H1 (cell line): Measurements from ENCODE around the gene DKKL1. TPM values are rescaled to one million over a fixed set of nuclear protein-coding genes. Genes with fewer than 3 reads are reported as not detected.

Experiments used
- CTCF ChIA-PET: fragments of 300-600 bp; sonication (Branson Sonifier 250); formaldehyde crosslinking; loops from one replicate; lab custom pipeline; 2021; ENCODE audit not compliant: partially characterized antibody; lab: Charles Lee
- POLR2A ChIA-PET: fragments of 300-600 bp; sonication (Branson Sonifier 250); formaldehyde crosslinking; loops from one replicate; lab custom pipeline; 2021; ENCODE audit warnings: inconsistent platforms; ENCODE audit not compliant: partially characterized antibody; lab: Charles Lee
- DNase-seq, 2 experiments: peaks; one replicate each; pipeline versions ENCODE4 v3.0.0 to v3.0.0-alpha.2; 2010 to 2022; ENCODE audit warnings: low spot score in 2 of 2, low read depth in 1 of 2, mixed read lengths in 1 of 2
- FAIRE-seq: peaks from 2 replicates; lab custom pipeline; 2011; peaks lifted over from hg19 to GRCh38; lab: Jason Lieb, UNC
- H2AFZ ChIP-seq: 2 replicates; pipeline ENCODE4 v1.8.1; 2012; ENCODE audit warnings: low read length, inconsistent platforms
- H2AK5ac ChIP-seq: 2 replicates; pipeline ENCODE4 v1.6.1; 2013; ENCODE audit warnings: low read depth, low read length
- H2BK120ac ChIP-seq: replicated peaks from 2 replicates; pipeline ENCODE3; 2013; ENCODE audit warnings: low read depth, low read length, inconsistent platforms
- H2BK12ac ChIP-seq: 2 replicates; pipeline ENCODE4 v1.6.1; 2013; ENCODE audit warnings: low read depth, low read length
- H2BK15ac ChIP-seq: 2 replicates; pipeline ENCODE4 v1.6.1; 2013; ENCODE audit warnings: low read length
- H2BK20ac ChIP-seq: 2 replicates; pipeline ENCODE4 v1.6.1; 2013; ENCODE audit warnings: low read length
- H2BK5ac ChIP-seq: 2 replicates; pipeline ENCODE4 v1.6.1; 2013; ENCODE audit warnings: low read depth, low read length
- H3K14ac ChIP-seq: 2 replicates; pipeline ENCODE4 v1.6.1; 2013; ENCODE audit warnings: inconsistent platforms; ENCODE audit not compliant: insufficient read length
- H3K18ac ChIP-seq: 2 replicates; pipeline ENCODE4 v1.6.1; 2013; ENCODE audit warnings: low read length; ENCODE audit errors: extremely low read depth
- H3K23ac ChIP-seq: 2 replicates; pipeline ENCODE4 v1.6.1; 2013; ENCODE audit warnings: inconsistent platforms; ENCODE audit not compliant: insufficient read length
- H3K23me2 ChIP-seq: 2 replicates; pipeline ENCODE4 v1.6.1; 2013; ENCODE audit warnings: low read depth, low read length
- H3K27ac ChIP-seq: 2 replicates; pipeline ENCODE4 v1.6.1; 2011; ENCODE audit warnings: low read depth, low read length, inconsistent platforms
- H3K27me3 ChIP-seq, 4 experiments: replicated peaks in 1 of 4; 1 replicate in 1 of 4; 2 replicates in 3 of 4; pipeline versions ENCODE4 v1.6.1 to v1.8.1; 2011 to 2013; ENCODE audit warnings: low read length in 3 of 4, mild to moderate bottlenecking in 3 of 4, inconsistent platforms in 2 of 4, mixed read lengths in 2 of 4, moderate library complexity in 1 of 4; ENCODE audit not compliant: control insufficient read depth in 3 of 4, insufficient read depth in 3 of 4; ENCODE audit errors: extremely low read depth in 1 of 4
- H3K36me3 ChIP-seq, 4 experiments: 2 replicates each; pipeline versions ENCODE4 v1.6.1 to v1.8.1; 2011 to 2013; ENCODE audit warnings: mild to moderate bottlenecking in 4 of 4, low read length in 3 of 4, moderate library complexity in 2 of 4, control low read depth in 1 of 4, inconsistent platforms in 1 of 4; ENCODE audit not compliant: insufficient read depth in 4 of 4, control insufficient read depth in 2 of 4
- H3K4ac ChIP-seq: replicated peaks from 2 replicates; pipeline ENCODE3; 2013; ENCODE audit warnings: low read length, low read depth, mixed read lengths, inconsistent platforms; ENCODE audit not compliant: insufficient read length
- H3K4me1 ChIP-seq, 4 experiments: replicated peaks in 1 of 4; 1 replicate in 1 of 4; 2 replicates in 3 of 4; pipeline versions ENCODE4 v1.6.1 to v1.8.1; 2011 to 2013; ENCODE audit warnings: low read length in 3 of 4, inconsistent platforms in 2 of 4, mixed read lengths in 1 of 4; ENCODE audit not compliant: insufficient read depth in 4 of 4, control insufficient read depth in 3 of 4
- H3K4me2 ChIP-seq, 2 experiments: 2 replicates each; pipeline versions ENCODE4 v1.6.1 to v1.8.1; 2011 to 2013; ENCODE audit warnings: low read depth in 2 of 2, low read length in 2 of 2, control low read depth in 1 of 2, inconsistent platforms in 1 of 2, mild to moderate bottlenecking in 1 of 2; ENCODE audit not compliant: insufficient read depth in 1 of 2
- H3K4me3 ChIP-seq, 4 experiments: fragments of 200-600, 300-600 bp in 1 of 4; sonication (generic), shearing (Covaris generic), sonication (Bioruptor Twin) in 1 of 4; 2 replicates each; pipeline versions ENCODE4 v1.5.1 to v1.8.1; 2011 to 2016; ENCODE audit warnings: low read length in 4 of 4, low read depth in 3 of 4, control low read depth in 2 of 4, inconsistent platforms in 2 of 4, mild to moderate bottlenecking in 2 of 4, mixed read lengths in 1 of 4, moderate library complexity in 1 of 4; ENCODE audit not compliant: insufficient read depth in 2 of 4; ENCODE audit errors: extremely low read depth in 1 of 4
- H3K56ac ChIP-seq: replicated peaks from 2 replicates; pipeline ENCODE3; 2013; ENCODE audit warnings: low read depth, mild to moderate bottlenecking, mixed read lengths, low read length, inconsistent platforms; ENCODE audit not compliant: insufficient read length
- H3K79me1 ChIP-seq: 2 replicates; pipeline ENCODE4 v1.6.1; 2013; ENCODE audit warnings: low read depth, low read length, control low read depth
- H3K79me2 ChIP-seq, 2 experiments: 2 replicates each; pipeline versions ENCODE4 v1.6.1 to v1.8.1; 2012 to 2013; ENCODE audit warnings: low read length in 2 of 2, mild to moderate bottlenecking in 2 of 2, inconsistent platforms in 1 of 2; ENCODE audit not compliant: insufficient read depth in 2 of 2, control insufficient read depth in 1 of 2
- H3K9ac ChIP-seq, 4 experiments: replicated peaks in 1 of 4; 1 replicate in 1 of 4; 2 replicates in 3 of 4; pipeline versions ENCODE4 v1.6.1 to v1.8.1; 2011 to 2013; ENCODE audit warnings: low read depth in 3 of 4, low read length in 3 of 4, control low read depth in 2 of 4, mild to moderate bottlenecking in 2 of 4, moderate library complexity in 2 of 4, inconsistent platforms in 1 of 4; ENCODE audit errors: extremely low read depth in 1 of 4
- H3K9me3 ChIP-seq, 2 experiments: 2 replicates each; pipeline versions ENCODE4 v1.6.1 to v1.8.1; 2012 to 2013; ENCODE audit warnings: mild to moderate bottlenecking in 2 of 2, moderate library complexity in 2 of 2, control low read depth in 1 of 2, inconsistent platforms in 1 of 2, low read depth in 1 of 2, low read length in 1 of 2, mixed read lengths in 1 of 2; ENCODE audit not compliant: insufficient read depth in 2 of 2
- H4K20me1 ChIP-seq, 2 experiments: replicated peaks in 1 of 2; 2 replicates each; pipeline versions ENCODE3 to v1.8.1; 2011 to 2013; ENCODE audit warnings: inconsistent platforms in 2 of 2, low read length in 2 of 2, mild to moderate bottlenecking in 1 of 2; ENCODE audit not compliant: insufficient read depth in 2 of 2, control insufficient read depth in 1 of 2
- H4K5ac ChIP-seq: 2 replicates; pipeline ENCODE4 v1.6.1; 2013; ENCODE audit warnings: low read length, low read depth, mixed read lengths, inconsistent platforms; ENCODE audit not compliant: insufficient read length
- H4K8ac ChIP-seq: 2 replicates; pipeline ENCODE4 v1.8.0; 2013; ENCODE audit warnings: mild to moderate bottlenecking, moderate library complexity, low read length, inconsistent platforms; ENCODE audit not compliant: insufficient read depth; ENCODE audit errors: extremely low read depth
- H4K91ac ChIP-seq: replicated peaks from 2 replicates; pipeline ENCODE3; 2013; ENCODE audit warnings: low read length, mixed read lengths, inconsistent platforms; ENCODE audit not compliant: insufficient read length
- CBX8 ChIP-seq: fragments of 300-800, 300-1000 bp; sonication (generic); IDR thresholded peaks from 2 replicates; pipeline ENCODE4 v1.7.1; 2016; ENCODE audit warnings: low read depth, low read length, borderline replicate concordance
- CHD1 ChIP-seq: IDR thresholded peaks from 2 replicates; pipeline ENCODE4 v1.6.1; 2012; ENCODE audit warnings: low read depth, low read length, improper control_type of control experiment
- GABPA ChIP-seq: IDR thresholded peaks from 2 replicates; pipeline ENCODE4 v1.6.1; 2011; ENCODE audit warnings: mild to moderate bottlenecking, low read length, moderate library complexity, borderline replicate concordance; ENCODE audit not compliant: insufficient read depth
- HDAC2 ChIP-seq, 2 experiments: fragments of 300-600 bp in 1 of 2; sonication (generic) in 1 of 2; IDR thresholded peaks; 2 replicates each; pipeline ENCODE4 v1.6.1; 2011 to 2012; ENCODE audit warnings: low read depth in 2 of 2, low read length in 2 of 2, mild to moderate bottlenecking in 2 of 2, moderate library complexity in 2 of 2, borderline replicate concordance in 1 of 2, inconsistent platforms in 1 of 2
- KDM4A ChIP-seq: IDR thresholded peaks from one replicate; pipeline ENCODE4 v1.7.1; 2012; ENCODE audit warnings: low read depth, mild to moderate bottlenecking, moderate library complexity, low read length, inconsistent platforms; ENCODE audit not compliant: severe bottlenecking
- POLR2AphosphoS5 ChIP-seq: IDR thresholded peaks from 2 replicates; pipeline ENCODE4 v1.6.1; 2011; ENCODE audit warnings: low read depth, low read length
- SIRT6 ChIP-seq: IDR thresholded peaks from one replicate; pipeline ENCODE4 v1.7.1; 2012; ENCODE audit warnings: low read length, inconsistent platforms
- TAF1 ChIP-seq: IDR thresholded peaks from 2 replicates; pipeline ENCODE4 v1.6.1; 2011; ENCODE audit warnings: mild to moderate bottlenecking, low read depth, low read length
- ZNF274 ChIP-seq: IDR thresholded peaks from 2 replicates; pipeline ENCODE4 v1.7.0; 2012; ENCODE audit warnings: low read length, borderline replicate concordance; ENCODE audit errors: extremely low read depth
- WGBS, 2 experiments: shearing (Covaris generic) in 1 of 2; methylation state at CpG; one replicate each; pipeline versions ENCODE4 v1.1.6 to v1.1.7; 2013 to 2015; ENCODE audit warnings: low lambda C conversion rate in 2 of 2, mixed read lengths in 2 of 2, inconsistent platforms in 1 of 2, low coverage in 1 of 2, missing lambda C conversion rate in 1 of 2; ENCODE audit not compliant: insufficient replicate concordance in 2 of 2, insufficient coverage in 1 of 2, insufficient read length in 1 of 2; ENCODE audit errors: extremely low coverage in 1 of 2, missing lambda C conversion rate in 1 of 2; 5-methylcytosine and 5-hydroxymethylcytosine counted together
- polyA plus RNA-seq, 7 experiments: library from polyadenylated mRNA; depleted of rRNA in 3 of 7; stranded (reverse) in 5 of 7; unstranded in 2 of 7; fragments of >200 nt in 5 of 7; fragments of 200-250 nt in 2 of 7; gene quantifications; 1 replicate in 5 of 7; 2 replicates in 1 of 7; 4 replicates in 1 of 7; pipeline versions ENCODE4 v1.2.1 to v1.2.3, GENCODE V29; 2011 to 2013; ENCODE audit warnings: missing spikeins in 2 of 7, mixed read lengths in 2 of 7
- total RNA-seq: library from RNA; stranded (reverse); fragmentation: NEBNext Ultra II Directional; extraction: Animal tissue kit (Norgen Biotek cat#: 25700); gene quantifications from 2 replicates; pipeline ENCODE4 v1.2.1, GENCODE V29; 2021
- TF ChIP-seq, protein P1 (sequence below): IDR thresholded peaks from 2 replicates; pipeline ENCODE4 v1.6.1; 2011; ENCODE audit warnings: low read length, improper control_type of control experiment

Gene DKKL1
- total and polyA plus RNA-seq, 2 of the 8 experiments (the other 6 are each of a cell fraction or from before 2014, with no cell fraction given), result 2.6 to 6.8 TPM

DNA sequence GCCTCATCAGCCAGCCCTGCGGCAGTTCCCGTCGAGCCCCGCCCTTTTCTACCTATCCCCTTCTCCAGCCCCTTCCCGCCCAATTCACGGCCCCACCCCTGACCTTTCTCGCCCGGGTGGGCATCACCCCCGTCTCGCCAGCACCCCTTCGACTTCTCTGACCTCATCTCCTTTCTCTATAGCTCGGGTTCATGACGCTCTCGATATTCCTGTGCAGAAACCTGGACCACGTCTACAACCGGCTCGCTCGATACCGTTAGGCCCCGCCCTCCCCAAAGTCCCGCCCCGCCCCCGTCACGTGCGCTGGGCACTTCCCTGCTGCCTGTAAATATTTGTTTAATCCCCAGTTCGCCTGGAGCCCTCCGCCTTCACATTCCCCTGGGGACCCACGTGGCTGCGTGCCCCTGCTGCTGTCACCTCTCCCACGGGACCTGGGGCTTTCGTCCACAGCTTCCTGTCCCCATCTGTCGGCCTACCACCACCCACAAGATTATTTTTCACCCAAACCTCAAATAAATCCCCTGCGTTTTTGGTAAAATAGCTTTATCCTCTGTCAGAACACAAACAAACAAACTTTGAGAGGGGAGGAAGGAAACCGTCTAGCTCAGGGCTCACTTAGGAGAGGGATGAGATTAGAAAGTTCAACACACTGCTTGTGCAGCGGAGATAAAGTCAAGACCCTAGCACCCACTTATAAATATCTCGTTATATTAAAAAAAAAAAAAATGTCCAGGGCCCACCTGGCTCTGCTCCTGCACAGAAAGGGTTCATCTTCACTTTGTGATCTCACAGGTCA lies 23.4 kb upstream of the DKKL1 start:
- Histone ChIP-seq H2AK5ac (no peak overlapping the region), H3K79me2 (no peaks in the 10 kb centered on the region), H3K4me2 (peak overlapping the region; percentile 88 to 99; a peak in 3 of 4 replicates), H2BK12ac (no peak overlapping the region), H3K18ac (peak overlapping the region; percentile 24; the same call in 1 of the 2 replicates), H4K5ac (no peak overlapping the region), H2BK5ac (no peak overlapping the region), H4K91ac (no peak overlapping the region), H3K27me3 (peaks cover 0 to 10% (median 3%) of the 10 kb centered on the region in 4 experiments; a peak in 4 of 7 replicates), H3K4me1 (peaks cover 0 to 17% (median 10%) of the 10 kb centered on the region in 4 experiments; a peak in 6 of 7 replicates), H3K4me3 (peak overlapping the region in 2 of 4 experiments; percentile 32 to 56; a peak in 4 of 8 replicates), H2BK20ac (no peak overlapping the region), H3K56ac (no peak overlapping the region), H3K9ac (no peak overlapping the region; a peak in 1 of 7 replicates), H2BK120ac (no peak overlapping the region), H4K20me1 (peaks cover 9 to 27% of the 10 kb centered on the region in 2 experiments), H3K79me1 (no peaks in the 10 kb centered on the region), H3K36me3 (peaks cover 35 to 47% (median 36%) of the 10 kb centered on the region in 4 experiments), H3K23ac (no peak overlapping the region), H3K27ac (no peak overlapping the region), H4K8ac (no peak overlapping the region; the same call in 1 of the 2 replicates), H3K4ac (no peak overlapping the region), H3K23me2 (peaks cover 13% of the 10 kb centered on the region), H3K14ac (no peak overlapping the region), H3K9me3 (no peaks in the 10 kb centered on the region), H2BK15ac (no peak overlapping the region), H2AFZ (no peak overlapping the region)
- POLR2A ChIA-PET, result interaction anchor here (0.8 to 6.9 kb wide), 16 partner anchors 8 to 345 kb away, joined by 3 to 63 read pairs (median 4); partner anchors contain the start of genes DKKL1, PIH1D1, RPL13A and SLC6A16
- 64% methylated on average over 21 of the region's 36 CpGs; no CpG with 5 or more reads in 1 of the 2 experiments for WGBS, 2 experiments
- CTCF ChIA-PET, result interaction anchor here (0.7 to 2.2 kb wide), 6 partner anchors 19 to 298 kb away, joined by 3 to 8 read pairs (median 4); no protein-coding TSS in a partner anchor
- DNase-seq (peak in 1 of 2 experiments; percentile 75), FAIRE-seq (no peak)
- TF ChIP-seq CBX8, result no peak
- TF ChIP-seq HDAC2 (IDR thresholded peaks at IDR 0.05; ENCODE audit: borderline replicate concordance in 1 of 2, low read depth in 2 of 2, low read length in 2 of 2), result no peak
- TF ChIP-seq ZNF274, result no peak
- no peak for TF ChIP-seq GABPA
- TF ChIP-seq, protein P1, sequence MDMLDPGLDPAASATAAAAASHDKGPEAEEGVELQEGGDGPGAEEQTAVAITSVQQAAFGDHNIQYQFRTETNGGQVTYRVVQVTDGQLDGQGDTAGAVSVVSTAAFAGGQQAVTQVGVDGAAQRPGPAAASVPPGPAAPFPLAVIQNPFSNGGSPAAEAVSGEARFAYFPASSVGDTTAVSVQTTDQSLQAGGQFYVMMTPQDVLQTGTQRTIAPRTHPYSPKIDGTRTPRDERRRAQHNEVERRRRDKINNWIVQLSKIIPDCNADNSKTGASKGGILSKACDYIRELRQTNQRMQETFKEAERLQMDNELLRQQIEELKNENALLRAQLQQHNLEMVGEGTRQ, result peak; percentile 69
- no peak for TF ChIP-seq SIRT6
- TF ChIP-seq TAF1, result no peak
- TF ChIP-seq CHD1, result no peak
- peak; percentile 20 for TF ChIP-seq KDM4A
- TF ChIP-seq POLR2AphosphoS5, result peak; percentile 66; the same call in 1 of the 2 replicates
